NCI-H524 treated with DMSO at 0.1 percent for 48 hours (cell line): Measurements from ENCODE around the gene OR8B4.
"Not testable (repeated sequence)": the region's sequence is repeated elsewhere in the genome, so short reads cannot be mapped to it uniquely, and the experiment has no call there.

Experiments
- DNase-seq: peaks from one replicate; lab custom pipeline; 2025; lab: John Stamatoyannopoulos, UW

OR8B4 gene, protein sequence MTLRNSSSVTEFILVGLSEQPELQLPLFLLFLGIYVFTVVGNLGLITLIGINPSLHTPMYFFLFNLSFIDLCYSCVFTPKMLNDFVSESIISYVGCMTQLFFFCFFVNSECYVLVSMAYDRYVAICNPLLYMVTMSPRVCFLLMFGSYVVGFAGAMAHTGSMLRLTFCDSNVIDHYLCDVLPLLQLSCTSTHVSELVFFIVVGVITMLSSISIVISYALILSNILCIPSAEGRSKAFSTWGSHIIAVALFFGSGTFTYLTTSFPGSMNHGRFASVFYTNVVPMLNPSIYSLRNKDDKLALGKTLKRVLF

DNA sequence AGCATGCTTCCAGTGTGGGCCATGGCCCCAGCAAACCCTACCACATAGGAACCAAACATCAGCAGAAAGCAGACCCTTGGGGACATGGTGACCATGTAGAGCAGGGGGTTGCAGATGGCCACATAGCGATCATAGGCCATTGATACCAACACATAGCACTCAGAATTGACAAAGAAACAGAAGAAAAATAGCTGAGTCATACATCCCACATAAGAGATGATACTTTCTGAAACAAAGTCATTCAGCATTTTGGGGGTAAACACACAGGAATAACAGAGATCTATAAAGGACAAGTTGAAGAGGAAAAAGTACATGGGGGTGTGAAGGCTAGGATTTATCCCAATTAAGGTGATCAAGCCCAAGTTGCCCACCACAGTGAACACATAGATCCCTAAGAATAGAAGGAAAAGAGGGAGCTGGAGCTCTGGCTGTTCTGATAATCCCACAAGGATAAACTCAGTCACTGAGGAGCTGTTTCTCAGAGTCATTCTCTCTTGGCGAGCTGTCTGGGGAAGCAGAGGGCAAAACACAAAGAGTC is at the start of gene OR8B4:
Gene OR8B4, minus strand, starts transcription at position 488 of the 538 bp plus-strand sequence. Its CDS starts 0 bp downstream, at position 488.
- DNase-seq = no peak

DNA sequence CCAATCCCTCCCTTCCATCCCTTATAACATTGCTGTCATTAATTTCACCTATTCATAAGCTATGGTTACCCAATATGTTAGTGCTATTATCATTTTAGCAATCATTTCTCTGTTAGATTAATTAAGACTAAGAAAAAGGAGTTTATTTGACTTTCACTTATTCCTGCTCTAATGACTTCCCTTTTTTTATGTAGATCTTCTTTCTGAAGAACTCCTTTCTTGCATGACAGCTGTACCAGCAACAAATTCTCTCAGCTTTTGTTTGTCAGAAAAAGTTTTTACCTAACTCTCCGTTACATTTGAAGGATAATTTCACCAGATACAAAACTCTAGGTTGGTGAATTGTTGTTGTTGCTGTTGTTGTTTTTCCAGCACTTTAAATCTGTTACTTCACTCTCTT is 49.4 kb upstream of the OR8B4 start:
- DNase-seq = no peak

DNA sequence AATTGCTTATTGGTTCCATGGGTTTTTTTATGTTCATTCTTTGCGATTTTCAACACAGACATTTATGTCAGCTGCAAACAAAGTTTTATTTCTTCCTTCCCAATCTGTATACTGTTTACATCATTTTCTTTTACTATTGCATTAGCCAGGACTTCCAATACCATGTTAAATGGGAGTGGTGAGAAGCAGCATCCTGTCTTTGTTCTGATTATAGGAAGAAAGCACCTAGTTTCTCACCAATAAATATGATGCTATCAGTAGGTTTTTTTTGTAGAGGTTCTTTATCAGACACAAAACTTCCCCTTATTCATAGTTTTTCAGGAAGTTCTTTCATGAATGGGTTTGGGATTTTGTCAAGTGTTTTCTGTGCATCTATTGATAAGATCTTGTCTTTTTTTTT is 48.8 kb upstream of the OR8B4 start:
- no peak for DNase-seq

DNA sequence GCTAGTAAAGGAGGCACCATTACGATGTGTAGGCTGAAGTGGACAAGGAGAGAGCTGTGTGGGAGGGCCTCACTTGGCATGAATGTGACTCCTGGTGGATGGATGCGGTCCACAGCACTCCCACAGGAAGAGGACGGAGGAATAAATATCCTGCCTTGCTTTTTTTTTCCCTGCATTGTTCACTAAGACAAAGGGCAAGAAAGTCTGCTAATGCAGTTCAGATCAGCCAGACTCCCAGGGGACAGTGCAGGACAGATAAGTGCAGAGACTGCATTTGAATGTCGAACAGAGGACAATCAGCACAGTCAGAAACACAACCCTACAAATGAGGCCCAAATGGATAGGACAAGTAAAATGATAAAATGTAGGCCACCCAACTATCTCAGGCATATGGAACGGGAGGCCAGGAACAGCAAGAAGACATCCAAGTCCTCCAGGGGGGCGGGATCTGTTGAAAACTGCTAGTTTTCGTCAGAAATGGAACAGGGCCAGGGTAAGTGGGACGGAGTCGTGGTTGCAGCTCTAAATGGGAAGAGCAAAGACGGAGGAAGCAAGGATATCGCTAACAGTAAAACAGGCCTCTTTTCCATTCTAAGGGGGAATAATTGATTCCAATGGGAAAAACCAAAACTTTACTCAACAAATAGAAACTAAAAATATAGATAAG is 46.0 kb upstream of the OR8B4 start:
- no peak for DNase-seq

DNA sequence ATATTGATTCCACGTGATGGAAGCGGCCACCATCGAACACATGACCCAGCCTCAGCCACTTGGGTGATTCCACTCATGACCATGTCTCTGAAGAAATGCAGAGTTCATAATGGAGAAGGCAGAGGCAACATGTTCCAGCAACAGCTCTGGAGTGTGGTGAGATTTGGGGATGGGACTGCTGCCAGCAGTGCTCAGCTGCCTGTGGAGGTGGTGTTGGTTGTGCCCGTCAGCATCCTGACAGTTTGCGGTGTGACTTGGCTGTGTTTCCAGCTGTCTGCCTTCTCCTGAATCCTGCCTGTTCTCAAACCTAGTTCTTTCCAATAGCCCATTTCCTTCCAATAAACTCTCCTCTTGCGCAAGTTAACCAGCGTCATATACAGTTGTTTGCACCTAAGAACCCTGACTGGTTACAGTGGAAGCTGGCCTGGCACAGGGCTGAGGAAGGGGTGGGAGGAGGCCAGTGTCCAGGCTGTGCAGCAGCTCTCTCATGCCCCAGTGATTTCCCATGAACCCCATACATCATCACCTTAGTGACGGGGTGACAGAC is 42.8 kb upstream of the OR8B4 start:
- no peak for DNase-seq

DNA sequence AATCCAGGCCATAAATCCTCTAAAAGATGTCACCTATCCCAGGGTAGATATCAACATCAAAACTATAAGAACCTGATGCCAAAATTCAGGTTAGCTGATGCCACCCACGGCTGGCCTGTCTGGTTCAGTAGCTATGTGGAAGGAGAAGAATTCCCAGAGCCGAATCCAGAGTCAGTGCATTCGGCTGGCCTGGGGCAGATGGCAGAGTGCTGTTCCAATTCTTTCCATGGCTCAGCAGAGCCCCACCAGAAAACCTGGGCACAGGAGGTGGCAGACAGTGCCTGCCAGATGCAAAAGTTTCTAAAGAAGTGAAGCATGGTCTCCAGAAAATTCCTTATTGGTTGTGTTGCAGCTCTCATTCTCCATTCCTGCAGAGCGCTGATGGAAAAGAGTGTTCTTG is 40.7 kb upstream of the OR8B4 start:
- DNase-seq = no peak

DNA sequence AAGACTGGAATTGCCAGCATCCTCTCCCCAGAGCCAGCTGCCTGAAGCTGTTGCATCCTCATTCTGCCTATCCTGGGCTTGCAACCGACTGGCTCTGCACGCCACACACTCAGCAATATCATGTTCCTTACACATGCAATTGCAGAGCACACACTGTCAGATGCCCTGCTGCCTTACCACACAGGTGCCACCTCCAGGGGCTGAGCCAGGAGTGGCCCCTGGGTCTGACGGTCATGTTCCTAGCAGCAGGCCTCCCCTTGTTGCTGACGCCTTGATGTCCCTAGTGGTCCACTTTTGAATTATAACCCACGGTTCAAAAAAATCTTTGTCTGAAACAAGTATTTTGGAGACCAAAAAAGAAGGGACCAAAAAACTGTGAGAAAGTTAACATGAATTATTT is 39.3 kb upstream of the OR8B4 start:
- DNase-seq = no peak

DNA sequence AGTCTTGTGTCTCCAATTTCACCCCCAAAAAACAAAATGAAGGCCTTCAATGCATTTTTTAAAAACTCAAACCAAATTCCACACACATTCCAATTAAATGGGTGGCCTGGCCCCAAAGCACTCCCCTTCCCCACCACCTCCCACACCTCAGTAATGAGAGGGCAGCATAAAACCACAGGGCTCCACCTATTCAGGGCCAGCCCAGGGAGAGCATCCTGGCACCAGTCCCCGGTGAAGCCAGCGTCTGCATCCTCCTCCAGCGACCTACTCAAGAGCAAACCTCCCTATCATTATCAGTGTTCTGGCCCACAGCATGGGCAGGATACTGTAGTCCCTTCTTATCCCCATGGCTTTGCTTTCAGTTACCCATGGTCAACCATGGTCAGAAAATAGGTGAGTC is 38.7 kb upstream of the OR8B4 start:
- DNase-seq = no peak

DNA sequence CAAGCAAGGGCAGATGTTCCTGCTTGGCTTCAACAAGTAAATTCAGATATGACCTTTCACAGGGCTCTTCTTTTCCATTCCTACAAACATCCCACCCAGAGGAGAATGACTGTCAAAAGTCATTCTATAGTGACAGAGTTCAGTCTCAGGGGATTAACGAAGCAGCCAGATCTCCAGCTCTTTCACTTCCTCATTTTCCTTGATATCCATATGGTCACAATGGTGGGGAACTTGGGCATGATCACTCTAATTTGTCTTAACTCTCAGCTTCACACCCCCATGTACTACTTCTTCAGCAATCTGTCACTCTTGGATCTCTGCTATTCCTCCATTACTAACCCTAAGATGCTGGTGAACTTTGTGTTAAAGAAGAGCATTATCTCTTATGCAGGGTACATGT is 35.8 kb upstream of the OR8B4 start:
- no peak for DNase-seq

DNA sequence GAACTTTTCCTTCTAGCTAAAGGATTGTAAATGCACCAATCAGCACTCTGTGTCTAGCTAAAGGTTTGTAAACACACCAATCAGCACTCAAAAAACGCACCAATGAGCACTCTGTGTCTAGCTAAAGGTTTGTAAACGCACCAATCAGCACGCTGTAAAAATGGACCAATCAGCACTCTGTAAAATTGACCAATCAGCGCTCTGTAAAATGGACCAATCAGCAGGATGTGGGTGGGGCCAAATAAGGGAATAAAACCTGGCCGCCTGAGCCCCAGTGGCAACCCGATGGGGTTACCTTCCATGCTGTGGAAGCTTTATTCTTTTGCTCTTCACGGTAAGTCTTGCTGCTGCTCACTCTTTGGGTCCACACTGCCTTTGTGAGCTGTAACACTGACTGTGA is 34.7 kb upstream of the OR8B4 start:
- DNase-seq = not testable (repeated sequence)

DNA sequence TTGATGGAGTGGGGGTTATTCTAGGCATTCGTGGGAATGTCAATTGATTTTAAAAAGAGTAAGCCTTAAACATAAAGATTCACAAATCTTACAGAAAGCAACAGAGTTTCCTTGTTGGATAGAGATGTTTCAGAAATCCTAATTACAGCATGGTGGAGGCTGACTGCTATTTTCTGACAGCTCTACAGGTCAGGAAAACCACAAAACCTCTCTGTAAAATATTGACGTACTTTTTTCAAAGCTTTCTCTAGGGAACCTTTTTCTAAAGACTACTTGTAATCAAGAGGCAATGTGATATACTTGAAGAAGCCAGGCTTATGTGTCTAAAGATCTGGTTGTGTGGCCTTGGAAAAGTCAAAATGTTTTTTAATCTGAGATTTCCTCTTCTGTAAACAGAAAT is 29.9 kb upstream of the OR8B4 start:
- no peak for DNase-seq

DNA sequence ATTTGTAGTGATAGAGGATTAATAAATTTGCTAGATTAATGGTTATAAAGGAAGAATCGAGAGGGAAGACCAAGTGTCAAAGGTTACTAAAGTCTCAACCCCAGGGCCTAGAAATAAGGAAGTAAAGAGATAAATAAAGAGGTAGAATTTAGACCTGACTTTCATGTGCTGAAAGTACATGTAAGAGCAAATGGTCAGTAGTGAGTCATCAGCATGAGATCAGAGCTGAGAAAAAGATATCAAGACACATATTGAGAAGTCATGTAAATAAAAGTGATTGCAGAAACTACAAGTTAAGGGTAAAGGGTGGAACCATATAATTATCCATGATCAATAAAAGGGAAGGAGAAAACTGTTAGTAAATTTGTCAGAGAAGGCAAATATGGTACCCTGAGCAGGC is 22.2 kb upstream of the OR8B4 start:
- no peak for DNase-seq

DNA sequence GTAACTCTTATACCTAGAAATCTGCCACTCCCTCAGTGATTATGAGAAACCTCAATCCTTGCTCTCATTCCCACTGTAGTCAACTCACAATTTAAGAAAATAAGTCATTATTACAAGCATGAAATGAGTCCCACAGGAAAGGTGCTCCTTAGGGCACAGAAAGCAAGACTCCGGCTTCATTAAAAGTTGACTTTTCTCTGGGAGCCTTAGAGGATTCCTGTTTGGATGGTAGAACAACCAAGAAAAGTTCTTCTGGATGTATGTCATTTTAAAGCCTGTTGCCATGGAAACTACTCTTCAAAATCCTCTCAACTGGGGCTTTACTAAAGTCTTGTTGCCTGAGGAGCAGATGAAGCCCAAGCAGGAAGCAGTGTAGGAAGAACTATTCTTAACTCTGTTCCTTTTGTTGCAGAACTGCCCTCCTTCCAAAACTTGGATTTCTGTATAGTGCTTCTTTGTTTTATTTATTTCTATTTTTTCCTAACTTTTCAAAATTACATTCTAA is 21.0 kb upstream of the OR8B4 start, which contains the start of gene OR8B8:
Gene OR8B8, minus strand, starts transcription at position 51 of the 505 bp plus-strand sequence. CDS start 4,611 bp downstream, outside the sequence.
- DNase-seq = no peak

DNA sequence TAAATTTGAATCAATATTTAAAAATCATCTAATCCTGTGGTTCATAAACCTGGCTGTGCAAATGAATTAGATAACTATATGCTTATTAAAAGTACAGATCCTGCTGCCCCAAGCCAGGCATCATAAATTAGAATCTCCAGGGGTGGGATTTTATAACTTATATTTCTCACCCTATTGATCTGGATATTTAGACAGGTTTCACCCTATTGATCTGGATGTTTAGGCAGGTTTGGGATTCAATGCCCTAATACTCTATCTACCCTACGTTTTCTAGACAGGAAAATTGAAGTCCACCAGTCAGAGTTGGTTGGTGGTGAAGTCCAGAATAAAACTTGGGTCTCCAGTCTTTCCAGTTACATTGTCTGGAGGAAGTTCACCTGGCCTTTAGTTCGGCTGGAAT is 18.2 kb upstream of the OR8B4 start:
- no peak for DNase-seq

DNA sequence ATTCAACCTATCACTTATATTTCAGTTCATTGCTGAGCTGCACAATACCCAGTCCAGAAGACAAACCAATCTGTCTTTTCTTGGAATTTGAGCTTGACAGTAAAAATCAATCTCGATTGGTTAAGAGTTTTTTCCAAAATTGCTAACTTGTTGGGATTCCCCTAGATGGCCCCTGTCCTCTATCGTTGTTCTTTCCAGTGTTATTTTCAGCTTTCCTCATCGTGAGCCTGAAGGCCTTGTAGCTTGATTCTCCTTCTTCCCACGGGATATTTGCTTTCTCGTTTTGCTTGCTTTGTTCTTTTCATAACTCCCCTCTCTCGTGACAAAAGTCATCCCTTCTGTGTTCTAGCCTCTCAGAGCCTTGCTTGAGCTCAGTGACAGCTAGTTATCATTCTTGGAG is 17.8 kb upstream of the OR8B4 start:
- DNase-seq = no peak

DNA sequence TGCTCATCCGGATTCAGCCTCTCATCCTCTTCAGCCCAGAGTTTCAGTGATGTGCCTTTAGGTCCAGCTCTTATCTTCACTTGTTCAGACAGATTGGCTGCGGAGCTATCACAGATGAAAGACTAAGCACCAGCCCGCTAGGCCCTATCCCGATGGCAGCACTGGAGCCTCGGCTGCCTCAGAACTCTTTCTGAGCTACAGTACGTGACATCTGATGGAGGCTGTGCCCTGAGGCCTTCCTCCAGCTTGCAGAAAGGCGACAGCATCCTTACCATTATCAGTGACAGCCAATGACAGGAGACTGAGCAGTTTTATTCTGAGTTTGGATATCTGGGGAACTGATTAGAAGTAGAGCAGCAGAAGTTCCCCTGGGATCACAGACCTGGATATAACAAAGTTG is 16.8 kb upstream of the OR8B4 start:
- DNase-seq = no peak

DNA sequence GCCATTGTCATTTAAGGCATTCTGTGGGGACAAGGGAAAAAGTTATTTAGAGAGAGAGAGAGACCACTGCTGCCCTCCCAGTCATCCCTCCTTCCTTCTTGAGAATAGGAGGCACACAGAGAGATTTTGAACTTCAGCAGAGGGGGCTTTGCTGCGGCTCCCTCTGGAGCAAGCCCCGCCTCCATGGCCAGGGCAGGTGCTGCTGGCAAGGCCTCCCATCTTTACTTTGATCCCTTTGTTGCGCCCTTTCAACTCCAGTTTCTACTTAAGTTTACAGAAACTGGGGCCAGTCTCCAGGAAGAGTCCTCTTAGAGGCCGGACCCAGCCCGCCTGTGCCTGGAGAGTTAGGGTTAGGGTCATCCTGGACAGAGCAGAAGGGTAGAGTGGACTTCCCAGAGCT is 16.4 kb upstream of the OR8B4 start:
- DNase-seq = no peak

DNA sequence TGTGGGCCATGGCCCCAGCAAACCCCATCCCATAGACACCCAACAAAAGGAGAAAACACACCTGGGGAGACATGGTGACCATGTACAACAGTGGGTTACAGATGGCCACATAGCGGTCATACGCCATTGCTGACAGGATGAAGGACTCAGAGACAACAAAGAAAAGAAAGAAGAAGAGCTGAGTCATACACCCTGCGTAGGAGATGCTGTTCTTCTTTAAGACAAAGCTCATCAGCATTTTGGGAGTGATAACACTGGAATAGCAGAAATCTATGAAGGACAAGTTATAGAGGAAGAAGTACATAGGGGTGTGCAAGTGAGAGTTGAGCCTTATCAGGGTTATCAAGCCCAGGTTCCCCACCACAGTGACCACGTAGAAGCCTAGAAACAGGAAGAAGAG is 15.9 kb upstream of the OR8B4 start:
- no peak for DNase-seq

DNA sequence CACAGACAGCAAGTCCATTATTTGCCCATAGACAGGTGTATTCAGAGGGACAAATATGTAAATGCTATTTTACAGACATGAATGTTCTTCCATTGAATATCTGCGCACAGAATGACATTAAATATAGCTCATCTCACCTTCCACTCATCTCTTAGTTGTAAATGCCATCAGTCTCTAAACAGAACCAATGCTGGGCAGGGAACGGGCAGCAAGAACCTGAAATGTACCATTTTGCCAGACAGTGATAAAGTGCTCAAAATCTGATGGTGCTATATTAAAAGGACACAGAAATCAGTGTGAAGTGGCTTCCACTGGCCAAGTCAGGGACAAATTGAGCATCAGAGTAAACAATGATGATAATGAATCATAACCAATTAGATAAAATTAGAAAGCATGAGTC is 10.0 kb upstream of the OR8B4 start:
- no peak for DNase-seq

DNA sequence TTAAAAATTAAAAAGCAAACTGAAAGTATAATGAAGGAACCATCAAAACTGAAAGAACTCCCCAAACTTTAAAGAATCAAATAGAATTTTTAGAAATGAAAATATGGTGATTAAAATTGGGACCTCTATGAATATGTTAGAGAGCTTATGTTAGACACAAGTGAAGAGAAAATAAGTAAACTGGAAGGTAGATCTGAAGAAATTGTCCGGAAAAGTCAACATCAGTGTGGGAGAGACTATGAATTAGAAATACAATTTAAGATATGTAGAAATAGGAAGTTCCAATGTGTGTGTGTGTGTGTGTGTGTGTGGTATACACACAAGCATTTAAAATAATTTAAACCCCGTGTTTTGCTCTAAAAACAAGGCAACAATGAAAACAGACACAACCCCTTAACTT is 4.9 kb upstream of the OR8B4 start:
- no peak for DNase-seq

DNA sequence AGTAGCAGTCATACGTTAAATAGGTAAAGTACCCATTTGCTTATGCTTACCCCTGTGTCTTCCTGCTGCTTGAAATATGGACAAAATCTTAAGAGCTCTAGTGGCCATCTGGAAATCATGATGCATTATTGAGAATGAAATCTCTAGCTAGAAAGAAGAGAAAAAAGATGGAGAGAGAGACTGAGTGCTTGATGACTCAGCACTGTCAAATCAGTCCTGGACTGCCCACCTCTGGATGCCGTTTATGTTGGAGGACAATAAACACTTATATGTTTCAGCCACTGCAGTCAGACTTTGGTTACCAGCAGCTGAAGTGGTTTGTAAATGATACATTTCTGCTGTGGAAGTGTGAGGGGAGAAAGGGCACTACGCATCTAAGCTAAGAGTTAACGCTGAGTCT is 3.6 kb downstream of the OR8B4 start:
- DNase-seq = no peak

DNA sequence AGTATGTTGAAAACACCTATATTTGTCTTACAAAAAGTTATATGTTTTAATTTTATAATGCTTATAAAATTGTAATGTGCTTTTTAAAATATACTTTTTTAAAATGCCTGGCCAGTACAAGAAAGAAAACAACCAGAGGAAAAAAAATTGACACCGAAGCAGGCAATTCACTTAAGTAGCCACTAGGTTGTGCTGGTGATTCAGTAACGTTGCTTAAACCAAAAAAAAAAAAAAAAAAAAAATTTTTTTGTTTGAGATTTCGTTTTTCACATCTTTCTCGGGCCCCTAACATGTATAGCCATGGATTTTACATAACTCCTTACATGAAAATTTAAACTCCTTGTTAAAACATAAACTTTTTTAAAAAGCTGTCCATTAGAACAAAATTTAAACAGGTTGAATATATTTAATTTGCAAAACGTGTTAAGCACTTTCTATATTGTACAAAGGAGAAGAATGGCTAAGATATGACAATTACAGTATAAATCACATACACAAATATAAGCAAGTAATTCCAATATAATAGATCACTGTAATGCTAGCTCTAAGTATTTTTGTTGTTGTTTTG is 9.2 kb downstream of the OR8B4 start:
- DNase-seq = no peak

DNA sequence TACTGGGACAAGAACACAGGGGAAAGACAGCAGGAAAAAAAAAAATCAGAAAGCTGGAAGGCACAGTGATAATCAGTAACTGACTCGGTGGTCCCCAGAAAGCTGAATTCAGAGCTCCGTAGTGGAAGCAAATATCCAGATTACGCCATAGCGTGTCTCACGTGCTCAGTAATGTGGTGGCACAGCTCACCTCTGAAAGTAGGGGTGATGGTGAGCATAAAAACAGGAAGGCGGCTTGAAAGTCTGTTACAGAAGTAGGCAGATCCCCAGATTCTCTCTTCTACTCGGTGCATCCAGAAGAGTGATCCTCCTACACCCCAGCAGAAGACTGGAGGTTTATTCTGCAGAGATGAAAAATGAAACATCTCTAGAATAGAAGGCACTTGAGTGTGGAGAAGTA is 14.8 kb downstream of the OR8B4 start:
- no peak for DNase-seq
